KOPT-K1 (cell line): Measurements from ENCODE around the gene IL6ST.

Experiments
- H3K27ac ChIP-seq: fragments of 200-600 bp; sonication (generic); 2 replicates; pipeline ENCODE4 v1.5.1; 2016; ENCODE audit warnings: antibody characterized with exemption, mild to moderate bottlenecking, low read depth, low read length; ENCODE audit not compliant: poor library complexity, severe bottlenecking
- H3K36me3 ChIP-seq: fragments of 200-600 bp; sonication (generic); 2 replicates; pipeline ENCODE4 v1.5.1; 2017; ENCODE audit warnings: antibody characterized with exemption, mild to moderate bottlenecking, low read length, moderate library complexity; ENCODE audit not compliant: insufficient read depth
- H3K9me3 ChIP-seq: fragments of 200-600 bp; sonication (generic); 2 replicates; pipeline ENCODE4 v1.5.1; 2017; ENCODE audit warnings: antibody characterized with exemption, low read length, mild to moderate bottlenecking; ENCODE audit not compliant: insufficient read depth, poor library complexity, severe bottlenecking

Gene IL6ST

GRCh38 chr5:55907927-55908326 is 86.8 kb downstream of the IL6ST start:
- Histone ChIP-seq H3K9me3 (no peaks in the 10 kb centered on the region), H3K36me3 (no peaks in the 10 kb centered on the region)

GRCh38 chr5:55905251-55905650 is 89.5 kb downstream of the IL6ST start:
- Histone ChIP-seq H3K36me3 (no peaks in the 10 kb centered on the region), H3K9me3 (no peaks in the 10 kb centered on the region), H3K27ac (no peak overlapping the region)

More at GRCh38 chr5:55907927-55908326, 86.8 kb downstream of the IL6ST start:
- H3K27ac ChIP-seq: no peak overlapping the region

GRCh38 chr5:55904152-55904551 is 90.6 kb downstream of the IL6ST start:
- Histone ChIP-seq H3K9me3 (no peaks in the 10 kb centered on the region), H3K36me3 (no peaks in the 10 kb centered on the region), H3K27ac (no peak overlapping the region)

GRCh38 chr5:55903121-55903701 is 91.6 kb downstream of the IL6ST start:
- no peaks in the 10 kb centered on the region for H3K9me3 ChIP-seq
- H3K36me3 ChIP-seq: no peaks in the 10 kb centered on the region
- H3K27ac ChIP-seq: no peak overlapping the region

- Histone ChIP-seq H3K36me3 (no peaks in the 10 kb centered on the region), H3K9me3 (no peaks in the 10 kb centered on the region), H3K27ac (no peak overlapping the region)
These were observed 92.1 kb downstream of the IL6ST start for GRCh38 chr5:55902696-55903095.

- H3K9me3 ChIP-seq: no peaks in the 10 kb centered on the region
- no peak overlapping the region for H3K27ac ChIP-seq
- H3K36me3 ChIP-seq: no peaks in the 10 kb centered on the region
These were observed 94.0 kb downstream of the IL6ST start for GRCh38 chr5:55900776-55901175.

GRCh38 chr5:55900068-55900467 is 94.7 kb downstream of the IL6ST start:
- H3K27ac ChIP-seq: no peak overlapping the region
- no peaks in the 10 kb centered on the region for H3K9me3 ChIP-seq
- H3K36me3 ChIP-seq: no peaks in the 10 kb centered on the region

GRCh38 chr5:55899344-55899743 is 95.4 kb downstream of the IL6ST start:
- Histone ChIP-seq H3K36me3 (no peaks in the 10 kb centered on the region), H3K9me3 (no peaks in the 10 kb centered on the region), H3K27ac (no peak overlapping the region)

GRCh38 chr5:55897905-55898304 is 96.9 kb downstream of the IL6ST start:
- H3K27ac ChIP-seq: no peak overlapping the region

GRCh38 chr5:55897206-55897894 is 97.4 kb downstream of the IL6ST start:
- Histone ChIP-seq H3K36me3 (no peaks in the 10 kb centered on the region), H3K27ac (no peak overlapping the region), H3K9me3 (no peaks in the 10 kb centered on the region)

More at GRCh38 chr5:55897905-55898304, 96.9 kb downstream of the IL6ST start:
- no peaks in the 10 kb centered on the region for H3K36me3 ChIP-seq
- H3K9me3 ChIP-seq: no peaks in the 10 kb centered on the region

GRCh38 chr5:55896663-55897062 is 98.1 kb downstream of the IL6ST start:
- Histone ChIP-seq H3K27ac (no peak overlapping the region), H3K9me3 (no peaks in the 10 kb centered on the region), H3K36me3 (no peaks in the 10 kb centered on the region)

GRCh38 chr5:55896238-55896637 is 98.5 kb downstream of the IL6ST start:
- H3K36me3 ChIP-seq: no peaks in the 10 kb centered on the region
- no peak overlapping the region for H3K27ac ChIP-seq
- H3K9me3 ChIP-seq: no peaks in the 10 kb centered on the region

GRCh38 chr5:55895346-55895745 is 99.4 kb downstream of the IL6ST start:
- Histone ChIP-seq H3K36me3 (no peaks in the 10 kb centered on the region), H3K27ac (no peak overlapping the region), H3K9me3 (no peaks in the 10 kb centered on the region)

- Histone ChIP-seq H3K9me3 (no peaks in the 10 kb centered on the region), H3K36me3 (no peaks in the 10 kb centered on the region), H3K27ac (no peak overlapping the region)
These were observed 100.6 kb downstream of the IL6ST start for GRCh38 chr5:55894135-55894534.

- no peaks in the 10 kb centered on the region for H3K36me3 ChIP-seq
- no peaks in the 10 kb centered on the region for H3K9me3 ChIP-seq
- H3K27ac ChIP-seq: no peak overlapping the region
These were observed 102.3 kb downstream of the IL6ST start for GRCh38 chr5:55892479-55892878.

- no peaks in the 10 kb centered on the region for H3K9me3 ChIP-seq
- no peaks in the 10 kb centered on the region for H3K36me3 ChIP-seq
- H3K27ac ChIP-seq: no peak overlapping the region
These were observed 106.6 kb downstream of the IL6ST start for GRCh38 chr5:55888205-55888604.
